ENCODE data around the gene NECAB2. TPM values are rescaled to one million over a fixed set of nuclear protein-coding genes. Genes with fewer than 3 reads are reported as not detected.

Gene NECAB2
- total RNA-seq, 2 experiments from 2014 or later = not detected

DNA sequence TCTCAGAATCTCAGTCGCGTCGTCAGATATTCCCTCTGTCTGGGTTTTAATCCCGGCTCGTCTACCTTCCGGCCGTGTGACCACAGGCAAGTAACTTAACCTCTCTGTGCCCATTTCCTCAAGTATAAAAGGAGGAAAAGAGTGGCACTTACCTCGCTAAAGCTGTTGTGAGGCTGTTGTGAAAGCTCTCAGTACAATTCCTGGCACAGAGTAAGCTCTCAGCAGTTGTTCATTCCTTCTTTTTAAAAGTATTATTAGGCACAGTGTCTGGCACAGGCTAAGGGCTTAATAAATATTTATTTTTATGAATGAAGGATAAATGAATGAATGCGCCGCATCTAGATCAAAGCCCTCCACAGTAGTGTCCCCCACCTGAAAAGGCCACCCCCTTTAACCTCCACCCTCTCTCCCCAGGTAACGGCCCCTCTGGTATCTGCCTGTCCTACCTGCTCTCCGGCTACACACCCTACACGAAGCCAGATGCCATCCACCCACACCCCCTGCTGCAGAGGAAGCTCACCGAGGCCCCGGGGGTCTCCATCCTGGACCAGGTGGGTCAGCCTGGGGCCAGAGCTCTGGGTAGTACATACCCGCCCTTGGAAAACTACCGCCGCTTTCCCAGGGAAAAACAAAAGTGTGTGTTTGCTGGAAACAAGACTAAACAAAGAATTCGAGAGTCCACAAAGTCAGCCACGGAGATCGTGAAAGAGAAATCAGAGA, 9.0 kb upstream of the NECAB2 start:
- ATAC-seq (ENCODE audit: poor library complexity) (no peak), DNase-seq (no peak)
- Histone ChIP-seq H3K27me3 (ENCODE audit: control insufficient read depth in 1 of 2, insufficient read depth in 2 of 2, low read length in 2 of 2) (peaks cover 21 to 23% of the 10 kb centered on the region in 2 experiments), H3K27ac (ENCODE audit: low read depth in 1 of 2, low read length in 2 of 2) (no peak overlapping the region), H3K4me3 (ENCODE audit: low read length) (no peak overlapping the region), H3K4me1 (ENCODE audit: insufficient read depth, low read length) (peaks cover 5% of the 10 kb centered on the region), H3K36me3 (ENCODE audit: insufficient read depth, low read length) (no peaks in the 10 kb centered on the region), H3K9me3 (ENCODE audit: control insufficient read depth in 1 of 2, insufficient read depth in 1 of 2, low read length in 2 of 2) (peaks cover 0 to 15% of the 10 kb centered on the region in 2 experiments)
- Mint-ChIP-seq H3K9me3 (no peaks in the 10 kb centered on the region), H3K27ac (no peak overlapping the region), H3K36me3 (ENCODE audit: low read depth) (no peaks in the 10 kb centered on the region), H3K4me1 (ENCODE audit: low read depth) (peaks cover 5% of the 10 kb centered on the region), H3K27me3 (peaks cover 25% of the 10 kb centered on the region), H3K4me3 (no peak overlapping the region)
- TF ChIP-seq, protein P1, sequence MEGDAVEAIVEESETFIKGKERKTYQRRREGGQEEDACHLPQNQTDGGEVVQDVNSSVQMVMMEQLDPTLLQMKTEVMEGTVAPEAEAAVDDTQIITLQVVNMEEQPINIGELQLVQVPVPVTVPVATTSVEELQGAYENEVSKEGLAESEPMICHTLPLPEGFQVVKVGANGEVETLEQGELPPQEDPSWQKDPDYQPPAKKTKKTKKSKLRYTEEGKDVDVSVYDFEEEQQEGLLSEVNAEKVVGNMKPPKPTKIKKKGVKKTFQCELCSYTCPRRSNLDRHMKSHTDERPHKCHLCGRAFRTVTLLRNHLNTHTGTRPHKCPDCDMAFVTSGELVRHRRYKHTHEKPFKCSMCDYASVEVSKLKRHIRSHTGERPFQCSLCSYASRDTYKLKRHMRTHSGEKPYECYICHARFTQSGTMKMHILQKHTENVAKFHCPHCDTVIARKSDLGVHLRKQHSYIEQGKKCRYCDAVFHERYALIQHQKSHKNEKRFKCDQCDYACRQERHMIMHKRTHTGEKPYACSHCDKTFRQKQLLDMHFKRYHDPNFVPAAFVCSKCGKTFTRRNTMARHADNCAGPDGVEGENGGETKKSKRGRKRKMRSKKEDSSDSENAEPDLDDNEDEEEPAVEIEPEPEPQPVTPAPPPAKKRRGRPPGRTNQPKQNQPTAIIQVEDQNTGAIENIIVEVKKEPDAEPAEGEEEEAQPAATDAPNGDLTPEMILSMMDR (IDR thresholded peaks at IDR 0.05) = no peak
- ChIA-PET CTCF (no interaction called here), POLR2A (no interaction called here)
- intact Hi-C loops (cut with DNase I, micrococcal nuclease) = loop anchor here in 1 of 2 experiments (5.0 kb wide), 2 partner anchors 103 to 548 kb away; no protein-coding TSS in a partner anchor

DNA sequence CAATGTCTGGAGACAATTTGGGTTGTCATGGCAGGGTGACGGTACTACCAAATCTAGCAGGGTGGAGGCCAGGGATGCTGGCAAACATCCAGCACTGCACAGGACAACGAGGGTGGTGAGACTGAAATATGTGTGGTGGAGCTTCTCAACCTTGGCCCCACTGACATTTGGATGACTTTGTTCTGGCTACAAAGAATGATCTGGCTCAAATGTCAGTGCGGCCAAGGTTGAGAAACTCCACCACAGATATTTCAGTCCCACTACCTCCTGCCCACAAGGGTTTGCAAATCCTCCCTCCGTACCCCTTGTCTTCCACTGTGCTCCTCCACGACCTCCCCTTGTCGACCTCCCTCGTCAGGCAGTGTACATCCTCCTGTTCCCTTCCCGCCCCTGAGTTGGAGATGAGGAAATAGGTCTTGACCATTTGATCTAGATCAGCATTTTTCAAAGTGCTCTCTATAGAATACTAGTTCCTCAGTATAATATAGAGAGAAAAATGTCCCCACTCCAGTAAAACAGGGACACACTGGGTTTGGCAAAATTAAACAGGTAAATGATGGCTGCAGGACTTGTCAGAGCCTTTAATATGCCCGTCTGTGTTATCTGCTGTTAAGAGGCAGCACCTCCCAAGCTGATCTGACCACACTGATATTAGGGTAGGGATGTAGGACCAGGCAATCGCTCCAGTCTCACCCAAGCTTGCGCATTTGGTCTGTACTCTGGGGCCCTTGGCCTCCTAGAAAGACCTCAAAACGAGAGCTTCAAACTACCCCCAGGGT, 8.2 kb upstream of the NECAB2 start:
- ChIA-PET POLR2A (no interaction called here), CTCF (no interaction called here)
- DNase-seq (no peak), ATAC-seq (ENCODE audit: poor library complexity) (no peak)
- Histone ChIP-seq H3K4me1 (ENCODE audit: insufficient read depth, low read length) (peaks cover 5% of the 10 kb centered on the region), H3K36me3 (ENCODE audit: insufficient read depth, low read length) (no peaks in the 10 kb centered on the region), H3K27ac (ENCODE audit: low read depth in 1 of 2, low read length in 2 of 2) (no peak overlapping the region), H3K27me3 (ENCODE audit: control insufficient read depth in 1 of 2, insufficient read depth in 2 of 2, low read length in 2 of 2) (peaks cover 15% of the 10 kb centered on the region in 2 experiments), H3K4me3 (ENCODE audit: low read length) (no peak overlapping the region), H3K9me3 (ENCODE audit: control insufficient read depth in 1 of 2, insufficient read depth in 1 of 2, low read length in 2 of 2) (peaks cover 0 to 10% of the 10 kb centered on the region in 2 experiments)
- no peaks in the 10 kb centered on the region for H3K4me1 Mint-ChIP-seq (ENCODE audit: low read depth)
- no peaks in the 10 kb centered on the region for H3K36me3 Mint-ChIP-seq (ENCODE audit: low read depth)
- no peak overlapping the region for H3K4me3 Mint-ChIP-seq
- TF ChIP-seq, protein P1 (IDR thresholded peaks at IDR 0.05) = no peak
- intact Hi-C loops (cut with DNase I, micrococcal nuclease) = loop anchor here in 1 of 2 experiments (5.0 kb wide), 2 partner anchors 102 to 547 kb away; no protein-coding TSS in a partner anchor
- H3K9me3 Mint-ChIP-seq = no peaks in the 10 kb centered on the region
- H3K27me3 Mint-ChIP-seq = peaks cover 17% of the 10 kb centered on the region
- H3K27ac Mint-ChIP-seq = no peak overlapping the region

DNA sequence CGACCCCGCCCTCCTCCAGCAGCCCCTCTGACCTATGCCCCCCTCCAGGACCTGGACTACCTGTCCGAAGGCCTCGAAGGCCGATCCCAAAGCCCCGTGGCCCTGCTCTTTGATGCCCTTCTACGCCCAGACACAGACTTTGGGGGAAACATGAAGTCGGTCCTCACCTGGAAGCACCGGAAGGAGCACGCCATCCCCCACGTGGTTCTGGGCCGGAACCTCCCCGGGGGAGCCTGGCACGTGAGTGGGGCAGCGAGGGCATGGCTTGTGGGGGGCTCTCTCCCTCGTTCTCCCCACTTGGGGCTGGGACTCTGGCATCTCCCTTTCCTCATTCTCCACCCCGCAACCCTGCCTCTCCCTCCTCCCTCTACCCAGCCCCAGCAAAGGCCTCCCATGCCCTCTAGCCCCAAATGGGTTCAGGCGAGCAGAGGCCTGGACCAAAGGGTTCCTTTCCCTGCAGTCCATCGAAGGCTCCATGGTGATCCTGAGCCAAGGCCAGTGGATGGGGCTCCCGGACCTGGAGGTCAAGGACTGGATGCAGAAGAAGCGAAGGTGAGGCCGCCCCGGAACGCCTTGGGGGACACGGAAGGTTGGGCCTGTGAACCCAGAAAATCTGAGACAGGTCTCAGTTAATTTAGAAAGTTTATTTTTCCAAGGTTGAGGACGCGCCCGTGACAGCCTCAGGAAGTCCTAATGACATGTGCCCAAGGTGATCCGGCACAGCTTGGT, 7.4 kb upstream of the NECAB2 start:
- H3K36me3 ChIP-seq (ENCODE audit: insufficient read depth, low read length) = no peaks in the 10 kb centered on the region
- peaks cover 7% of the 10 kb centered on the region in 2 experiments for H3K27me3 ChIP-seq (ENCODE audit: control insufficient read depth in 1 of 2, insufficient read depth in 2 of 2, low read length in 2 of 2)
- H3K4me1 ChIP-seq (ENCODE audit: insufficient read depth, low read length) = peaks cover 5% of the 10 kb centered on the region
- H3K4me3 Mint-ChIP-seq = no peak overlapping the region
- intact Hi-C loops (cut with DNase I, micrococcal nuclease) = no loop called here
- ChIA-PET CTCF (no interaction called here), POLR2A (interaction anchor here (0.6 kb wide), 1 partner anchor 24 kb away, joined by 4 read pairs; no protein-coding TSS in a partner anchor)
- no peak overlapping the region for H3K4me3 ChIP-seq (ENCODE audit: low read length)
- no peaks in the 10 kb centered on the region for H3K4me1 Mint-ChIP-seq (ENCODE audit: low read depth)
- H3K9me3 ChIP-seq (ENCODE audit: control insufficient read depth in 1 of 2, insufficient read depth in 1 of 2, low read length in 2 of 2) = peaks cover 0 to 6% of the 10 kb centered on the region in 2 experiments
- peaks cover 8% of the 10 kb centered on the region for H3K27me3 Mint-ChIP-seq
- H3K27ac ChIP-seq (ENCODE audit: low read depth in 1 of 2, low read length in 2 of 2) = no peak overlapping the region
- ATAC-seq (ENCODE audit: poor library complexity) (no peak), DNase-seq (no peak)
- no peaks in the 10 kb centered on the region for H3K36me3 Mint-ChIP-seq (ENCODE audit: low read depth)
- no peak overlapping the region for H3K27ac Mint-ChIP-seq
- TF ChIP-seq, protein P1 (IDR thresholded peaks at IDR 0.05) = no peak
- H3K9me3 Mint-ChIP-seq = no peaks in the 10 kb centered on the region
